GM18873 (cell line): ENCODE results near the gene OR6S1.
A peak's percentile ranks its signal among the peaks of the same experiment; 100 is the strongest.

Experiments used
- ATAC-seq: cut with Tn5 transposase; IDR thresholded peaks from one replicate; pipeline ENCODE4 v1.9.1; 2021; ENCODE audit warnings: mild to moderate bottlenecking, moderate library complexity, moderate number of reproducible peaks; ENCODE audit not compliant: unreplicated experiment, low FRiP score

Gene OR6S1, protein sequence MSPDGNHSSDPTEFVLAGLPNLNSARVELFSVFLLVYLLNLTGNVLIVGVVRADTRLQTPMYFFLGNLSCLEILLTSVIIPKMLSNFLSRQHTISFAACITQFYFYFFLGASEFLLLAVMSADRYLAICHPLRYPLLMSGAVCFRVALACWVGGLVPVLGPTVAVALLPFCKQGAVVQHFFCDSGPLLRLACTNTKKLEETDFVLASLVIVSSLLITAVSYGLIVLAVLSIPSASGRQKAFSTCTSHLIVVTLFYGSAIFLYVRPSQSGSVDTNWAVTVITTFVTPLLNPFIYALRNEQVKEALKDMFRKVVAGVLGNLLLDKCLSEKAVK

DNA sequence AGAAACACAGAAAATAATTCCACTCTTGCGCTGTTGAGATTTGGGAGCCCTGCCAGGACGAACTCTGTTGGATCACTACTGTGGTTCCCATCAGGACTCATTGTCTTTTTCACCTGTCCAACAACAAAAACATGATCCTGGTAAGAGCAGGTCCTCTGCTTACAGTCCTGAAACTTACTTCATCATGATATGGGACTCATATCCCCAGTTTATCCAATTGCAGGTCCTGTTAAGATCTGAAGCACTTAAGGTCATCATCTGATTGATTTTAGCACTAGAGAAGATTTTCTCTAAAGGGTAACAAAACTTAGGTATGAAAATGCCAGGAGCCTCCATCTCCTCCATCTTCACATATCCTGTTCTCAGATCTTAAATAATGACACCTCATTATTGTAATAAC lies at the start of gene OR6S1:
Gene OR6S1 (minus strand): TSS at position 101 of the 400 bp plus-strand sequence. CDS start 0 bp downstream, at position 101.
- ATAC-seq, result no peak

DNA sequence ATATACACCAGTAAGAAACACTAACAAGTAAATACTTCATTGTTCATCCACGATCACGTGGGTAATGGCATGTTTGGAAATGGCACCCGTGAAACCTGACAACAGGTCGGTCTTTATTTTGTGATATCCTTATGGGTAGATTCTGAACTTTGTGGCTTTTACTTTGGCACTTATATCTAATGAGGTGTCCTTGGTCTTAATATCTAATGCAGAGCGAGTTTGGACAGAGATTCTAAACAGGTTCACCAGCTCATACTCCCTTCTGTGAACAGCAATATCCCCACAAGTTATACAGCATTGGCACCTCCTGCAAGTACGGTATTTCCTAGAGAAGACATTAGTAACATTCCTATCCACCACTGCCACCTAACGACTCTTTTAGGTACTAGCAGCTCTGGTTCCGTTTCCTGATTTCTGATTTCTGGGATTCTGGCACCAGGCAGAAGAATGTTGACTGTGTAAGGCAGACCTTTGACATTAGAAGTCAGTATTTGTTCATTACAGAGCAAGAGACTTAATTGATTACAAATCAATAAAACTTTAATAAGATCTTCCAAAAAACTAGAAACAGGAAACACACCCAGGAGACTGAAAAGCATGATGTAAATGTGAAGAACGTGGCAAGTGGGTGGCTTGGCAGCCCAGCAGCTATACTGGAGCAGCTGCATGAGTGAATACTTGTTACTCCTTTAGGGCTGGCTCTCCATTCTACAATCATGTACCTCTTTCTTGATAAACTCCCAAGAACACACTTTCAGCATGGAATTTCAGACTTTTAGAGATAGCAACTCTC lies 49.6 kb upstream of the OR6S1 start:
- ATAC-seq, result peak; percentile 62

DNA sequence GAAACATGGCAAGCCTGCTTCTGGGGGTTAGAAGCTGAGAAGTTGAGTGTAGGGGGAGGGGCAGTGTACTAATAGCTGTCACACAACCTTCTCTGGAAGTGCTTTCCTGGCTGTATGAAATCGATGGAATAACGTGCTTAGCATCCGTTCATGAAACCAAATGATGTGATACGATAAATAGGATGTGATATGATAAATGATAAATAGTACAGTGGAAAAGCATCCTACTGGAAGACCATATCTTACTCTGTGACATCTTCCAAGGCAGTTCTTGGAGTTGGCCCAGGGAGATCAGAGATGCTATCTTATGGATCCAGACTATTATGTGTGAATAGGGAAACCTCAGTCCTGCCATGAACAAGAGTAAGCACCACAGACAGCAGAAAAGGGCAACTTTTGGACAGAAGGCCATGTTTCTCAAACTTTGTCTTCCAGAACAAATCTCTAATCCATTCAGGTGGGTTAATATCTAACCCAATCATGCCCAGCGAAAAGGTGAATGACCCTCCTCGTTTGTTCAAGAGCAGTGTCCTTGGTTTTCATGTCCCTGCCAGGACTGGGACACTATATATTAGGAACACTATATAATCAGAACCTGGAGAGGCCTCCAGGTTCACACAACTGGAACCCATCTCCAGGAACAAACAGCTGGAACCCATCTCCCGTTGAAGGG lies 46.8 kb upstream of the OR6S1 start, which contains the start of gene ANG:
Gene ANG (plus strand): TSS at position 598 of the 673 bp plus-strand sequence. CDS start 4,801 bp downstream, outside the sequence.
- ATAC-seq, result no peak

DNA sequence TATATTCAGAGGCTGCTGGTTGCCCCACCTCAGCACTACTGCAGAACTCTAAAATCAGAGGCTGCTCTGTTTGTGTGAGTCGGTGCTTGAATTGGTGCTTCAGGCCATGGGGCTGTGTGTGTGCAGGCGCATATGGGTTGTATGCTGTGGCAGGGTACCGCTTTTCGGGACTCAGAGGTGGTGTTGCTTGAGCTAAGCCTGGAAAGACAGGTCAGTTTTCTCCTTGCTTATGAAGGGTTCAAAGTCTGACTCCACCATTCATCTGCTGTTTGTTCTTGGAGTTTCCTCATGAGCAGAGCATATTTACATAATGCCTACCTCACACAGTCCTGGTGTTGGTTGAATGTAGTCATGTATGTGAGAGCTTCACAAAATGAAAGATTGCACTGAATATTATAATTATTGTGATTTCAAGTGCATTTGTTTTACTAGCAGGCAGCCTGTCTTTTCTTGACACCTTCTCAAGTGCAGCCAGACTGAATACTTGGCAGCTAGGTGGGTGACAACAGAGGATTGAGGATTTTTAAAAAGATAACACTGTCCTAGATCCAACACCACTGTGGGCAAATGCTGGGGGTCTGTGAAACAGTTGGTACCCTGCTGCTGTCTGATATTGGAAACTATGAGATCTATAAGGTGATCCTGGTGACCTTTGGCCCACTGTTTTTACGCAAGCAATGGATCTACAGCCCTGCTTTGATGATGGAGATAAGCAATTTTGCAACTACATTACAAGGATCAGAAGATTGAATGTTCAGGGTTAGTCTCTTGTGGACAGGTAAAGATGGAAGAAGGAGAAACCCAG lies 46.1 kb upstream of the OR6S1 start:
- no peak for ATAC-seq

DNA sequence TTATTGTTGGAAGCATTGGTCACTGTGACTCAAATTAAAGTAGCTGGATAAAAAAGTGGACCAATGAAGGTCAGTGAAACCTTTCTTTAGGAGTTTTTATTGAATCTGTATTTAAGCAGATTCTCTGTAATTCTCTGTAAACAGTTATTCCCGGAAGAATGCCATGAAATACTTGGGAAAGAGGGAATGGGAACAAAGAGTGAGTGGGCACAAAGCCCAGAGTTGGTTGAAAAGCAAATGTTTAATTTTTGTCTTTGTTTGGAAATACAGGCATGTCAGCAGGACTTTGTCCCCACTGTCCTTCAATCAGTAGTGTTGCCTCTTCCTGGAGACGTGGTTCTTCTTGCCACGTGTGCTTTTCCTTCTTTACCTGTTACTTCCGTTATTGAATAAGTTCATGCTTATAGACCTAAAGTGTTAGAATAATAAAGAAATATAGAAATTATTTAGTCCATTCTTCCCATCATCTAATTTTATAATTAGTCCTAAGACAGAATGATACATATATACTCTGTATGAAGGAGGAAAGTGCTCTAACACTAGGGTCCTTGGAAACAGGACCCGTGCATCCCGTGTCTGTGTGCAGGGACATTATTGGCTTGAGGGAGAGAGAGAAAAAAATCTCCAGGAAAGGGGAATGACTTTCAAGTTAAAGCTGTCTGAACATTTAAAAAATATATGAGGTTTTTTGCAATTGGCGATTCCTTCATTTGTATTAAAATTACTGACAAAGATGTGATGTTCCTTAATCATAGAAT lies 45.1 kb upstream of the OR6S1 start:
- ATAC-seq, result no peak

DNA sequence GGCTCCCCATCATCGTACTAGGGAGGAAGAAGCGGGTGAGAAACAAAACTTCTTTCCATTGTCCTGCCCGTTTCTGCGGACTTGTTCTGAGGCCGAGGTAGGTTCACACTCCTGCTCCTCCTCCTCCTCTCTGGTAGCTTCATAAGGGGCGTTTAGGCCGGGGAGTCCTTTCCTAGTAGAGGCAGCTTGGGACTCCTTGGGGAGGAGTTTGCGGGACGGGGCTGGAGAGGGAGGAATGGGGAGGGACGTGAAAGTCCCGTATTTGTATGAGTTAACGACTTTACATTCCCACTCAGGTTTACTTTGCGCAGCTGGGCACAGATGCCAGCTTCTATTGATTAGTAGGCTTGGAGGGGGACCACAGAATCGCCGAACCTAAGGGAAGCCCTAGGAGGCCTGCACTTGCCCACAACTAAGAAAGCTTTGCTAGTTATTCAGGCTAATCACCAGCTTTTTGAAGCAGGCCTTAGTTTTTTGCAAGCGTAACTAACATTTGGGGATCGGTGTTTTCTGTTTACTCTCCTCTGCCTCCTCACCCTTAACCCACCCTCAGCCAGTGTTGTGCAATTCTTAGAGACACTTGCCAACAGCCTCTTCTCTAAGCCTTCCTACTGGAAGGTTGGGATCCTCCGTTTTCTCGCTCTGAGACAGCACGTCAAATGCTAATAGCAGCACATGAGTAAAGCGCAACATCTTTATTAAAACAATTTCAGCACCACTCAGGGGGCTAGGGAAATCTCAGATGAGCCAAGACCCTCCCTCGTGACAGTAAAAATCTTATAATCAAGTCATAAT lies 43.4 kb upstream of the OR6S1 start:
- no peak for ATAC-seq

DNA sequence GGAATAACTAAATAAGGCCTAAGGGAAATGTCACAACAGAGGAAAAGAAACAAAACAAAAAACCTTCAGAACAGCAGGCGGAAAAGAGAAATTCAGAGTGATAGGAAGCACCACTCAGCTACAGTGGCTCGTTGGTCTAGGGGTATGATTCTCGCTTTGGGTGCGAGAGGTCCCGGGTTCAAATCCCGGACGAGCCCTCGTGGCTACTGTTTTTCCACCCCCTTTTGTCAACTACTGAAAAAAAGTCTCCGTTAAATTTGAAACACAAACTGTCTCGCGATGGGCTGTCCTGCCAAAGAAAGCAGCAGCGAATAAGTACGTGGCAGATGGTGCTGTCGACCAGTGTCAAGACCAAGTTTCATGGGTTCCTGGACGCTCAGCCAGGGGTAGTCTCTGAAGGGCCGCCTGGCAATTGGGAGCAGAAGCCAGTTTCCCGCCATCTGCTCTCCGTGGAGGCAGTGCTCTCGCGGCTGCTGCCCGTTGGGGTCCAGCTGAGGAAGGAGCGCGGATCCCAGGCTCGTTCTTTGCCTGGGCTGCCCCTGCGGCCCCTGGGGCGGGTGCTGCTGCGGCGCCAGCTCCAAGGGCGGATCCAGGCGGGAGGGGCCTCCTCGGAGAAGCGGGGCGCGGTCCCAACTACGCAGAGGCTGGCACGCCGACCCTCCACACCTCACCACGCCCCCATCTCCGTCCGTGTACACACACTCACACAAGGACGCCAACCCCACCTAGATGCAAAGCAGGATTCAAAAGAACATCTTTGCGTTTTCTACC lies 42.6 kb upstream of the OR6S1 start, which contains the start of gene RNASE4:
Gene RNASE4 (plus strand): TSS at position 670 of the 771 bp plus-strand sequence. CDS start 14,812 bp downstream, outside the sequence.
- no peak for ATAC-seq

DNA sequence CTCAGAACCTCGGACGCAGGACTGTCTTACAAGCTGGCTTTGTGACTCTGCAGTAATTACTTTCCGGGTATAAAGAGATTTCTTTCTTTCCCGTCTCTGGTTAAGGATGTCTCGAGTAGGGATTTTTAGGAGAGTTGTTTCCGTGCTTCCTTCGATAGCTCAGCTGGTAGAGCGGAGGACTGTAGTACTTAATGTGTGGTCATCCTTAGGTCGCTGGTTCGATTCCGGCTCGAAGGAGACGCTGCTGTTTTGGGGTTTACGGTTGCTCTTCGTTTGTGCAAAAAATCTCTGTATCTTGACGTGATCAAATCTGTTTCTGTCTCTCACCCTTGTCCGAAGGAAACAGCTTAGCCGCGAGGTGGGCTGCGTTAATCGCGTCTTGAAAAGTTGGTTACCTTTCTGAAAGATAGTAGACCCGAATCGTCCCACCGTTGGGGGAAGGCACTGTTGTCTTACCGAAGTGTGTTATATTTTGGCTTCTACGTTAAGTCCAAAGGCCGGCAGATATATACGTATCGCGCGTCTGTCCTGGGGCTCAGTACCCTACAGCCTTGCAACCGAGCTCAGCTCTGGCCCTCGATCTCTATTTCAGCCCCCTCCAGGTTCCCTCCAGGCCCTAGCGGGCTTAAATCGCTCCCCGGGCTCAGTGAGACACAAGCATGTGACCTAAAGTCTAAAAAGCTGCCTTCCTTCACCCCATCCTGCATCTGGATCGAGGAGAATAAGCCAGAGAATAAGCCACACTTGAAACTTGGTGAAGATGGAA lies 41.8 kb upstream of the OR6S1 start:
- peak; percentile 17 for ATAC-seq

DNA sequence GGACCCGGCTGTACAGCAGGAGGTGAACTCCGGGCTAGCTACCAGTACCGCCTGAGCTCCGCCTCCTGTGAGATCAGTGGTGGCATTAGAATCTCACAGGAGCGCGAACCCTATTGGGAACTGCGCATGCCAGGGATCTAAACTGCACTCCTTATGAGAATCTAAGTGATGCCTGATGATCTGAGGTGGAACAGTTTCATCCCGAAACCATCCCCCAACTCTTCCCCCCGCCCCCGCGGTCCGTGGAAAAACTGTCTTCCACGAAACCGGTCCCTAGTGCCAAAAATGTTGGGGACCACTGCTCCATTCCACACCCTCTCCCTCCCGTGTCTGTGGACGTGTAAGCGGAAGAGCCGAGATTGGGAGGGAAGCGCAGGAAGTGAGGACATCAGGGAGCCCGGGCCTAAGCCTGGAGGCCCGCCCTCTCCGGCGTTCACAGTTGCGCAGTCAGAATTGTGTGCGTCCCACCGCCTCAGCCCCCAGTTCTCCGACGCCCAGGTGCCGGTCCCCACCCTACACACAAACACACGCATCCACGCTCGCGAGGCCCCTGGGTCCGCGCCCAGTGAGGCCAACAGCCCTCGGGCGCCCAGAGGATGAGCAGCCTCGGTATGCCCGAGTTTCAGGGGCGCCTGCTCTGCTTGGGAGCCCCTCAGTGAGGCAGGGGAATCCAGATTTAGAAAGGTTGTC lies 41.1 kb upstream of the OR6S1 start:
- ATAC-seq, result peak; percentile 41

DNA sequence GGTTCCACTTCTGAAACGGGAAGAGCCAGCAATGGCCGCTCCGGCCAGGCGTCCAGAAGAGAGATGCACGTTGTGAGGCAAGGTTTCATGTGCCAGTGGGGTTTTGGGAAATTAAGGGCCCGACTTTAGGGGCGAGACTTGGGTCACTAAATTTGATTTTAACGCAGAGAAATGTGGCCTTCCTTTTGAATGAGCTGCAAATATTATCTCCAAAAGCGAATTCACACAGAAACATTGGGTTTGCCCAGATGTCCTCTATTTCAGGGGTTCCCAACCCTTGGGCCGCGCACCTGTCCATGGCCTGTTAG lies 40.6 kb upstream of the OR6S1 start:
- no peak for ATAC-seq

DNA sequence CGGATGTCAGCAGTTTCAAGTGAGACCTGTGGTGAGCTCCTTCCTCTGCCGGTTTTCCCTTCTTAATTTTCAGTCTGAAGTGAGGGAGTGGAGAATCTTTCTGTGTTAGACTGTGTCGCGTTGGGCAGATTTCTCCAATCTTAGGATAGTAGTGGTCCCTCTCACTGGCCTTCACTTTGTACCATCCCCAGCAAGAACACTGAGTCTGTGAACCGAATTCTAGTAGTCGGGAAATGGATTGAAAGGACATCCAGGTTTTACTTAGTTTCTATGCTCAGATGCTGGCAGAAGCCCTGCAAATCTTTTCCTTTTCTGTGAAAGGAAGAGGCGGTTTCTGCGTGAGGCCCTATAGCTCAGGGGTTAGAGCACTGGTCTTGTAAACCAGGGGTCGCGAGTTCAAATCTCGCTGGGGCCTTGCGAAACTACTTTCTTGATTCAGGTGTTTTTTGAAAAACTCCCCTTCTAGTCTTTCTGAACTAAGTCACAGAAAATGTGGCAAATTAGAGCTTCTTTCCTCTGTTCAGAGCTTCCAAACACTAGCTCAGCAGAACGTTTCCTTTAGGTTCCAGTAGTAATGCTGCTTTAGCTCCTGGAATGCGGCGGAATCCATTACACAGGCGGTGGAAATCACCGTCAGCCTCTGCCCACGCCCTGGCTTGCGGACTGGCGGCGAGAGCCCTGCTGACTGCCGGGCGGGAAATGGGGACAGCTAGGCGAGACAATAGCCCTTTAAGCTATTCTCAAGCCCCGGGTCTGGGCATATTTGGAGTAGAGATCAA lies 40.0 kb upstream of the OR6S1 start:
- peak; percentile 22 for ATAC-seq

DNA sequence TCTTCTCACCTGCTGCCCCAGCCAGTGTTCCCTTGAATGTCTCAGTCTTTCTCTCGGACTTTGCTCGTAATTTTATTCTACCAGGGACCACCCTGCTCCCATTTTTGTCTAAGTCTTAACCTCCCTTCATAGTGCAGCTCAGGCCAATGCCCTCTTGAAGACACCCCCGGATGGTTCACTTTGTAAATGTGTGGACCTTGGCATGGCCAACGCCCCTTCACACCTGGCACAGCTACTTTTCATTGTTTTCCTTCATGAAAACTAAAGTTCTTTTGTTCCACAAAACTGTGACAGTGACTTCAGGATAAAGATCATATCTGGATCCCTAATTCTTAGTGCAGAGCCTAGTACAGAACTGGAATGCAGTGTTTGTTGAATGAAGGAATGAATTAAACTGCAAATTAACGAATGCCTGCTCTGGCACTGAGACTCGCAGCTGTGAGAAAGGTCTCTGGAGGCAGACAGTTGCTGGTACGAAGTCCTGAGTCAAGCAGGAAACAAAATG lies 39.4 kb upstream of the OR6S1 start:
- peak; percentile 23 for ATAC-seq

DNA sequence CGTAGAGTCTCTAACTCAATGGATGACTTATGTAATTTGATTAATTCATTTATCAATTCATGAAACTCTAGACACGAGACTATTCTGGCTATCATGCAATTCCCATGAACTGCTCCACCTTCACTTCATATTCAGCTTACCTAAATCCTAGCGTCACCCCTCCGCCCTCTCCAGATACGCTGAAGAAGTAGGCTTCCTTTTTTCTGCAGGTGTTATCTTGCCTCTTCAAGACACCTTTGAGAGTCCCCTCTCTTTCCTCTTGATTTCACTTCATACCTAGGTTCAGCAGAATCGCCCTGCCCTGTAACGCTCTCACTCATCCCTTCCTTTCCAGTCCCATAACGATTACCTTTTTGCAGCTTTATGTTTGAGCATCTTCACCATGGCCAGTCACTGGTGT lies 38.9 kb upstream of the OR6S1 start:
- ATAC-seq, result no peak

DNA sequence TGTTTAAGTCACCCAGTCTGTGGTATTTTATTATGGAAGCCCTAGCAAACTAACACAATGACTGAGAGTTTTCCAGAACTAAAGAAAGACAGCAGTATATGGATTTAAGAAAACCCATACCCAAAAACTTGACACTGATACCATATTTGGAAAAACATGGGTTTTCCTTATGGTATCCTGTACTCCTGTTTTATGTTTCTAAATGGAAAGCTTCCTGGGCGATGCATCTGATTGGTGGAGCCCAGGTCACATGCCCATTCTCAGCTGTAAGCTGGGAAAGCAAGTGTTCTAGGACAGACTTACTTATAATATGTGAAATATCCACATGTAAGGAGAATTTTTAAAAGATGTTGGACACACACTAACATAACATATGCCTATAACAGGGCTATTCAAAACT lies 38.4 kb upstream of the OR6S1 start:
- no peak for ATAC-seq

DNA sequence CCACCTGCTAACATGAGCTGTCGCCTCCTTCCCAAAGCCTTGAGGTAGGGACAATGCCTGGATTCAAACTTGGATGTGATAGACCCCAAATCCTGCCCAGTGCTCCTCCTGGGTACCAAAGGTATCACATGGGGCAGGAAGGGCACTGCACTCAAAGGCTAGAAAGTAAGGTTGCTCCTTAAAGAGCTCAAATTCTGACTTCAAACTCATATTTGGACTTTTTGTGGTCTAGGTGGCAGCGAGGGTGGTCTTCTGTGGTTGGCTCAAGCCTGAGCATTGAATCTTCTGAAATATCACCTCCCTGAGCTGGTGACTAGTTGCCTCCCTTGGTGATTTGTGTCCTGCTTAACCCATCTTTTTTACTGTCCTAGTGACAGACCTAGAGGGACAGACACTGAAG lies 34.6 kb upstream of the OR6S1 start:
- no peak for ATAC-seq

DNA sequence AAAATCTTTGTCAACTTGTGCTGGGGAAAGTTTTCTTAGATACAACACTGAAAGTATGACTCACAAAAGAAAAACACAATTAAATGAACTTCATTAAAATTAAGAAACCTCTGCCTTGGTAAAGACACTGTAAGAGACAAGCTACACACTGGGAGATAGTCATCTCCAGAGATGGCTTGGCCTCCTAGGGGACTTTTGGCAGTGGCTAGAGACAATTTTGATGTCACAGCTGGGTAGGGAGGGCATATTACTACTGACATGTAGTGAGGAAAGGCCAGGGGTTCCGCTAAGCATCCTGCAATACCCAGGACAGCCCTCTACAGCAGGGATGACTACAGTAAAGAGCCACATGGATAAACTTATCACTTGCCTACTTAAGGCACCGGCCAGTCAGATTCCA lies 34.2 kb upstream of the OR6S1 start:
- no peak for ATAC-seq
